Panc1 (cell line): Measurements from ENCODE around the gene MYL3.
"Not testable (repeated sequence)": the region's sequence is repeated elsewhere in the genome, so short reads cannot be mapped to it uniquely, and the experiment has no call there.

Experiments used
- SIN3A ChIP-seq: IDR thresholded peaks from 2 replicates; pipeline ENCODE4 v1.6.1; 2012; ENCODE audit warnings: low read depth, mild to moderate bottlenecking, low read length, moderate library complexity, borderline replicate concordance; ENCODE audit not compliant: insufficient read depth
- TCF7L2 ChIP-seq: IDR thresholded peaks from 2 replicates; pipeline ENCODE4 v1.6.1; 2011; ENCODE audit warnings: mild to moderate bottlenecking, low read depth, low read length, inconsistent platforms
- TF ChIP-seq, protein P1 (sequence below): fragments of 450-650 bp; IDR thresholded peaks from 2 replicates; pipeline ENCODE4 v1.5.1; 2017; ENCODE audit warnings: mild to moderate bottlenecking

DNA sequence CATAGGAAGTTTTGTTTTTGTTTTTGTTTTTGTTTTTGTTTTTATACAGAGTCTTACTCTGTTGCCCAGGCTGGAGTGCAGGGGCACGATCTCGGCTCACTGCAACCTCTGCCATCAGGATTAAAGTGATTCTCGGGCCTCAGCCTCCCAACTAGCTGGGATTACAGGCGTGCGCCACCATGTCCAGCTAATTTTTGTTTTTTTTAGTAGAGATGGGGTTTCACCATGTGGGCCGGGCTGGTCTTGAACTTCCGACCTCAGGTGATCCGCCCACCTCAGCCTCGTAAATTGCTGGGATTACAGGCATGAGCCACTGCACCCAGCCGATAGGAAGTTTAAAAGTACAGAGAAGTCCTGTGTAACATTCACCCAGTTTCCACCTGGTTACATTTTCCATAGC is 47.7 kb upstream of the MYL3 start:
- TF ChIP-seq, protein P1, sequence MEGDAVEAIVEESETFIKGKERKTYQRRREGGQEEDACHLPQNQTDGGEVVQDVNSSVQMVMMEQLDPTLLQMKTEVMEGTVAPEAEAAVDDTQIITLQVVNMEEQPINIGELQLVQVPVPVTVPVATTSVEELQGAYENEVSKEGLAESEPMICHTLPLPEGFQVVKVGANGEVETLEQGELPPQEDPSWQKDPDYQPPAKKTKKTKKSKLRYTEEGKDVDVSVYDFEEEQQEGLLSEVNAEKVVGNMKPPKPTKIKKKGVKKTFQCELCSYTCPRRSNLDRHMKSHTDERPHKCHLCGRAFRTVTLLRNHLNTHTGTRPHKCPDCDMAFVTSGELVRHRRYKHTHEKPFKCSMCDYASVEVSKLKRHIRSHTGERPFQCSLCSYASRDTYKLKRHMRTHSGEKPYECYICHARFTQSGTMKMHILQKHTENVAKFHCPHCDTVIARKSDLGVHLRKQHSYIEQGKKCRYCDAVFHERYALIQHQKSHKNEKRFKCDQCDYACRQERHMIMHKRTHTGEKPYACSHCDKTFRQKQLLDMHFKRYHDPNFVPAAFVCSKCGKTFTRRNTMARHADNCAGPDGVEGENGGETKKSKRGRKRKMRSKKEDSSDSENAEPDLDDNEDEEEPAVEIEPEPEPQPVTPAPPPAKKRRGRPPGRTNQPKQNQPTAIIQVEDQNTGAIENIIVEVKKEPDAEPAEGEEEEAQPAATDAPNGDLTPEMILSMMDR = not testable (repeated sequence)
- TF ChIP-seq TCF7L2, SIN3A: not testable (repeated sequence)
